Measurements from ENCODE around the gene ACTN3. TPM values are rescaled to one million over a fixed set of nuclear protein-coding genes. Genes with fewer than 3 reads are reported as not detected.

The ACTN3 gene
- total RNA-seq, 4 donors from 2014 or later = 0.21 TPM; not detected in 3

- no peak for DNase-seq (ENCODE audit: low spot score in 2 of 2)
- TF ChIP-seq POLR2A (IDR thresholded peaks at IDR 0.05) (no peak), EP300 (IDR thresholded peaks at IDR 0.05) (no peak)
- TF ChIP-seq, protein P1, sequence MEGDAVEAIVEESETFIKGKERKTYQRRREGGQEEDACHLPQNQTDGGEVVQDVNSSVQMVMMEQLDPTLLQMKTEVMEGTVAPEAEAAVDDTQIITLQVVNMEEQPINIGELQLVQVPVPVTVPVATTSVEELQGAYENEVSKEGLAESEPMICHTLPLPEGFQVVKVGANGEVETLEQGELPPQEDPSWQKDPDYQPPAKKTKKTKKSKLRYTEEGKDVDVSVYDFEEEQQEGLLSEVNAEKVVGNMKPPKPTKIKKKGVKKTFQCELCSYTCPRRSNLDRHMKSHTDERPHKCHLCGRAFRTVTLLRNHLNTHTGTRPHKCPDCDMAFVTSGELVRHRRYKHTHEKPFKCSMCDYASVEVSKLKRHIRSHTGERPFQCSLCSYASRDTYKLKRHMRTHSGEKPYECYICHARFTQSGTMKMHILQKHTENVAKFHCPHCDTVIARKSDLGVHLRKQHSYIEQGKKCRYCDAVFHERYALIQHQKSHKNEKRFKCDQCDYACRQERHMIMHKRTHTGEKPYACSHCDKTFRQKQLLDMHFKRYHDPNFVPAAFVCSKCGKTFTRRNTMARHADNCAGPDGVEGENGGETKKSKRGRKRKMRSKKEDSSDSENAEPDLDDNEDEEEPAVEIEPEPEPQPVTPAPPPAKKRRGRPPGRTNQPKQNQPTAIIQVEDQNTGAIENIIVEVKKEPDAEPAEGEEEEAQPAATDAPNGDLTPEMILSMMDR (IDR thresholded peaks at IDR 0.05) = no peak
Measured at GRCh38 chr11:66529655-66530054, 17.0 kb upstream of the ACTN3 start.

GRCh38 chr11:66530927-66531709, 15.6 kb upstream of the ACTN3 start:
- WGBS, 2 donors = 84 to 92% methylated on average over 6 to 10 of the region's 10 CpGs
- Histone ChIP-seq H3K9me3 (no peaks in the 10 kb centered on the region), H3K4me1 (no peaks in the 10 kb centered on the region), H3K27me3 (no peaks in the 10 kb centered on the region), H3K4me3 (no peak overlapping the region), H3K36me3 (peaks cover 0 to 99% (median 0%) of the 10 kb centered on the region in 3 donors), H3K27ac (no peak overlapping the region)
- DNase-seq (ENCODE audit: low spot score in 2 of 2) = no peak
- TF ChIP-seq EP300 (IDR thresholded peaks at IDR 0.05) (no peak), POLR2A (IDR thresholded peaks at IDR 0.05) (no peak)
- TF ChIP-seq, protein P1 (IDR thresholded peaks at IDR 0.05) = no peak

More at GRCh38 chr11:66529655-66530054, 17.0 kb upstream of the ACTN3 start:
- H3K4me3 ChIP-seq = no peak overlapping the region
- 81 to 87% methylated on average over 8 to 13 of the region's 13 CpGs for WGBS, 2 donors
- H3K27me3 ChIP-seq = no peaks in the 10 kb centered on the region
- no peaks in the 10 kb centered on the region for H3K9me3 ChIP-seq
- no peaks in the 10 kb centered on the region for H3K4me1 ChIP-seq
- no peak overlapping the region for H3K27ac ChIP-seq
- H3K36me3 ChIP-seq = peaks cover 0 to 88% (median 0%) of the 10 kb centered on the region in 3 donors

- no peaks in the 10 kb centered on the region for H3K9me3 ChIP-seq
- peaks cover 0 to 99% (median 0%) of the 10 kb centered on the region in 3 donors for H3K36me3 ChIP-seq
- TF ChIP-seq, protein P1 (IDR thresholded peaks at IDR 0.05) = no peak
- no peak for TF ChIP-seq EP300 (IDR thresholded peaks at IDR 0.05)
- H3K4me1 ChIP-seq = no peaks in the 10 kb centered on the region
- no peak overlapping the region for H3K27ac ChIP-seq
- 88 to 93% methylated on average over 11 of the region's 11 CpGs for WGBS, 2 donors
- no peaks in the 10 kb centered on the region for H3K27me3 ChIP-seq
- no peak for DNase-seq (ENCODE audit: low spot score in 2 of 2)
- H3K4me3 ChIP-seq = no peak overlapping the region
Measured at GRCh38 chr11:66531841-66532240, 14.9 kb upstream of the ACTN3 start.

GRCh38 chr11:66532784-66533183, 13.9 kb upstream of the ACTN3 start:
- TF ChIP-seq, protein P1 (IDR thresholded peaks at IDR 0.05) = no peak
- no peak for TF ChIP-seq POLR2A (IDR thresholded peaks at IDR 0.05)
- no peaks in the 10 kb centered on the region for H3K9me3 ChIP-seq
- no peak for DNase-seq (ENCODE audit: low spot score in 2 of 2)
- H3K36me3 ChIP-seq = peaks cover 0 to 99% (median 0%) of the 10 kb centered on the region in 3 donors
- 77 to 82% methylated on average over 6 of the region's 6 CpGs for WGBS, 2 donors
- H3K27me3 ChIP-seq = no peaks in the 10 kb centered on the region
- no peak overlapping the region for H3K4me3 ChIP-seq
- no peak overlapping the region for H3K27ac ChIP-seq
- no peaks in the 10 kb centered on the region for H3K4me1 ChIP-seq

- TF ChIP-seq EP300 (IDR thresholded peaks at IDR 0.05) (no peak), POLR2A (IDR thresholded peaks at IDR 0.05) (no peak)
- TF ChIP-seq, protein P1 (IDR thresholded peaks at IDR 0.05) = no peak
- H3K27me3 ChIP-seq = no peaks in the 10 kb centered on the region
Measured at GRCh38 chr11:66539170-66539869, 7.4 kb upstream of the ACTN3 start.

More at GRCh38 chr11:66539170-66539869, 7.4 kb upstream of the ACTN3 start:
- DNase-seq (ENCODE audit: low spot score in 2 of 2) = no peak
- H3K4me3 ChIP-seq = no peak overlapping the region
- no peak overlapping the region for H3K27ac ChIP-seq
- H3K4me1 ChIP-seq = peaks cover 0 to 23% (median 6%) of the 10 kb centered on the region in 4 donors
- no peaks in the 10 kb centered on the region for H3K9me3 ChIP-seq
- peaks cover 0 to 89% (median 0%) of the 10 kb centered on the region in 3 donors for H3K36me3 ChIP-seq
- WGBS, 2 donors = 68 to 73% methylated on average over 14 to 16 of the region's 16 CpGs

Measured in tibial nerve (tissue), 4 donors.